OCI-LY1 (cell line): Measurements from ENCODE around the gene ZAP70.

Source experiments
- EZH2 ChIP-seq: fragments of 200-600 bp; sonication (generic), shearing (Covaris generic); IDR thresholded peaks from 2 replicates; pipeline ENCODE4 v1.8.0; 2017; ENCODE audit warnings: borderline replicate concordance, mixed run types, mild to moderate bottlenecking, antibody characterized with exemption, low read length, moderate library complexity, mixed read lengths
- TF ChIP-seq, protein P1 (sequence below): fragments of 200-600 bp; sonication (generic), shearing (Covaris generic); IDR thresholded peaks from 2 replicates; pipeline ENCODE4 v1.5.1; 2017; ENCODE audit warnings: mild to moderate bottlenecking, antibody characterized with exemption, low read length, moderate library complexity, mixed read lengths

DNA sequence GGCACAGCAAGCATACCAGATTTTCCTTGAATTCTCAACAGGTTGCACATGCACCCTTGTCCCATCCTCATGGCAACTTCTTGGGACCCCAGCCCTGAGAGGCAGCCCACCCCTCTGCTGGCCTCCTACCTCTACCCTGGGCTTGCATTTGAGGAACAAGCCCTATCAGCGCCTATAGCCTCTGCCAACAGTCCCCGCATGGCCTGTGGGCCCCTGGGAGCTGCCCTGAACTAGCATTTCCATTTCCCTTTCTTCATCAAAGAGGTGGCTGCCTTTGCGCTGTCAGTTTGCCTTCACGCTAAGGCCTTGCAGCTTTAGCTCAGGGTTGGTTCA is 5.4 kb upstream of the ZAP70 start:
- TF ChIP-seq, protein P1, sequence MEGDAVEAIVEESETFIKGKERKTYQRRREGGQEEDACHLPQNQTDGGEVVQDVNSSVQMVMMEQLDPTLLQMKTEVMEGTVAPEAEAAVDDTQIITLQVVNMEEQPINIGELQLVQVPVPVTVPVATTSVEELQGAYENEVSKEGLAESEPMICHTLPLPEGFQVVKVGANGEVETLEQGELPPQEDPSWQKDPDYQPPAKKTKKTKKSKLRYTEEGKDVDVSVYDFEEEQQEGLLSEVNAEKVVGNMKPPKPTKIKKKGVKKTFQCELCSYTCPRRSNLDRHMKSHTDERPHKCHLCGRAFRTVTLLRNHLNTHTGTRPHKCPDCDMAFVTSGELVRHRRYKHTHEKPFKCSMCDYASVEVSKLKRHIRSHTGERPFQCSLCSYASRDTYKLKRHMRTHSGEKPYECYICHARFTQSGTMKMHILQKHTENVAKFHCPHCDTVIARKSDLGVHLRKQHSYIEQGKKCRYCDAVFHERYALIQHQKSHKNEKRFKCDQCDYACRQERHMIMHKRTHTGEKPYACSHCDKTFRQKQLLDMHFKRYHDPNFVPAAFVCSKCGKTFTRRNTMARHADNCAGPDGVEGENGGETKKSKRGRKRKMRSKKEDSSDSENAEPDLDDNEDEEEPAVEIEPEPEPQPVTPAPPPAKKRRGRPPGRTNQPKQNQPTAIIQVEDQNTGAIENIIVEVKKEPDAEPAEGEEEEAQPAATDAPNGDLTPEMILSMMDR, result no peak
- no peak for TF ChIP-seq EZH2
